Large intestine (tissue), 3 donors: ENCODE data around the gene C19orf25. TPM values are rescaled to one million over a fixed set of nuclear protein-coding genes. Genes with fewer than 3 reads are reported as not detected.

ENCODE experiments used
- DNase-seq, 2 donors: peaks; one replicate each; pipeline versions ENCODE4 v3.0.0 to v3.0.0-alpha.2; 2013
- H3K27ac ChIP-seq: one replicate; pipeline ENCODE4 v1.5.1; 2013; ENCODE audit warnings: low read length
- H3K27me3 ChIP-seq: 2 replicates; pipeline ENCODE4 v1.6.1; 2013; ENCODE audit warnings: low read length; ENCODE audit not compliant: control insufficient read depth, insufficient read depth
- H3K36me3 ChIP-seq: 2 replicates; pipeline ENCODE4 v1.6.1; 2013; ENCODE audit warnings: low read length; ENCODE audit not compliant: control insufficient read depth, insufficient read depth
- H3K4me1 ChIP-seq: one replicate; pipeline ENCODE4 v1.6.1; 2013; ENCODE audit warnings: low read length; ENCODE audit not compliant: control insufficient read depth, insufficient read depth
- H3K4me3 ChIP-seq: one replicate; pipeline ENCODE4 v1.5.1; 2013; ENCODE audit warnings: low read length
- H3K9me3 ChIP-seq: one replicate; pipeline ENCODE4 v1.6.1; 2013; ENCODE audit warnings: mild to moderate bottlenecking, low read depth, low read length, moderate library complexity; ENCODE audit not compliant: control insufficient read depth
- WGBS: methylation state at CpG from one replicate; pipeline ENCODE4 v1.1.5; 2013; ENCODE audit warnings: low lambda C conversion rate; ENCODE audit not compliant: insufficient coverage; 5-methylcytosine and 5-hydroxymethylcytosine counted together
- polyA plus RNA-seq: library from polyadenylated mRNA; unstranded; fragments of 120-200 nt; gene quantifications from one replicate; pipeline ENCODE4 v1.2.1, GENCODE V29; 2013

C19orf25 gene
- polyA plus RNA-seq, 1 donor: 29.8 TPM

GRCh38 chr19:1496714-1497577 lies 17.9 kb upstream of the C19orf25 start:
- peaks cover 34% of the 10 kb centered on the region for H3K9me3 ChIP-seq
- H3K36me3 ChIP-seq: peaks cover 11% of the 10 kb centered on the region
- DNase-seq: no peak
- H3K27me3 ChIP-seq: no peaks in the 10 kb centered on the region
- peaks cover 64% of the 10 kb centered on the region for H3K4me1 ChIP-seq
- H3K27ac ChIP-seq: peak overlapping the region; percentile 17
- H3K4me3 ChIP-seq: no peak overlapping the region
- no CpG with 5 or more reads among the region's 39 CpGs for WGBS

GRCh38 chr19:1495799-1496713 lies 17.0 kb upstream of the C19orf25 start:
- WGBS: no CpG with 5 or more reads among the region's 40 CpGs
- no peak for DNase-seq
- Histone ChIP-seq H3K27ac (no peak overlapping the region), H3K9me3 (peaks cover 34% of the 10 kb centered on the region), H3K27me3 (peaks cover 5% of the 10 kb centered on the region), H3K4me1 (peaks cover 56% of the 10 kb centered on the region), H3K36me3 (peaks cover 11% of the 10 kb centered on the region), H3K4me3 (no peak overlapping the region)

- Histone ChIP-seq H3K27me3 (peaks cover 5% of the 10 kb centered on the region), H3K4me1 (peaks cover 55% of the 10 kb centered on the region)
- DNase-seq: no peak
These were observed 16.2 kb upstream of the C19orf25 start for GRCh38 chr19:1495051-1495798.

GRCh38 chr19:1494115-1494815 lies 15.2 kb upstream of the C19orf25 start:
- peaks cover 5% of the 10 kb centered on the region for H3K27me3 ChIP-seq
- peaks cover 20% of the 10 kb centered on the region for H3K9me3 ChIP-seq
- peaks cover 11% of the 10 kb centered on the region for H3K36me3 ChIP-seq
- H3K4me3 ChIP-seq: no peak overlapping the region
- no peak for DNase-seq
- H3K27ac ChIP-seq: peak overlapping the region; percentile 83
- no CpG with 5 or more reads among the region's 15 CpGs for WGBS
- peaks cover 63% of the 10 kb centered on the region for H3K4me1 ChIP-seq

More at GRCh38 chr19:1495051-1495798, 16.2 kb upstream of the C19orf25 start:
- Histone ChIP-seq H3K4me3 (no peak overlapping the region), H3K27ac (peak overlapping the region; percentile 27), H3K36me3 (peaks cover 11% of the 10 kb centered on the region), H3K9me3 (peaks cover 29% of the 10 kb centered on the region)
- no CpG with 5 or more reads among the region's 37 CpGs for WGBS

- Histone ChIP-seq H3K4me1 (peaks cover 56% of the 10 kb centered on the region), H3K4me3 (peak overlapping the region; percentile 92), H3K27me3 (peaks cover 5% of the 10 kb centered on the region), H3K36me3 (peaks cover 7% of the 10 kb centered on the region), H3K9me3 (peaks cover 18% of the 10 kb centered on the region), H3K27ac (peak overlapping the region; percentile 83)
- peak in 1 of 2 donors; percentile 82 for DNase-seq
- no CpG with 5 or more reads among the region's 10 CpGs for WGBS
These were observed 13.5 kb upstream of the C19orf25 start for GRCh38 chr19:1492474-1493006.

GRCh38 chr19:1491849-1492170 lies 12.8 kb upstream of the C19orf25 start:
- H3K27me3 ChIP-seq: peaks cover 5% of the 10 kb centered on the region
- H3K36me3 ChIP-seq: peaks cover 4% of the 10 kb centered on the region
- H3K9me3 ChIP-seq: peaks cover 12% of the 10 kb centered on the region
- no CpG with 5 or more reads among the region's 12 CpGs for WGBS
- peak overlapping the region; percentile 83 for H3K27ac ChIP-seq
- peak overlapping the region; percentile 92 for H3K4me3 ChIP-seq
- DNase-seq: peak in 1 of 2 donors; percentile 43
- H3K4me1 ChIP-seq: peaks cover 49% of the 10 kb centered on the region

GRCh38 chr19:1491114-1491848 lies 12.3 kb upstream of the C19orf25 start, which contains the start of gene REEP6:
Gene REEP6, plus strand, starts transcription at chr19:1491181. Its CDS starts 89 bp downstream, at chr19:1491270.
- Histone ChIP-seq H3K36me3 (peaks cover 4% of the 10 kb centered on the region), H3K27me3 (peaks cover 5% of the 10 kb centered on the region), H3K9me3 (peaks cover 11% of the 10 kb centered on the region), H3K4me3 (peak within 1 kb of the TSS; percentile 92), H3K27ac (peak within 1 kb of the TSS; percentile 83), H3K4me1 (peaks cover 44% of the 10 kb centered on the region)
- WGBS: no CpG with 5 or more reads among the region's 73 CpGs
- DNase-seq: no peak

- WGBS: 0% methylated on average over 1 of the region's 74 CpGs
- H3K4me3 ChIP-seq: peak within 1 kb of the TSS; percentile 92
- peak; percentile 99 to 100 for DNase-seq
- H3K27me3 ChIP-seq: peaks cover 5% of the 10 kb centered on the region
- peaks cover 2% of the 10 kb centered on the region for H3K36me3 ChIP-seq
- H3K4me1 ChIP-seq: peaks cover 36% of the 10 kb centered on the region
- H3K9me3 ChIP-seq: peaks cover 7% of the 10 kb centered on the region
- peak within 1 kb of the TSS; percentile 83 for H3K27ac ChIP-seq
These were observed 11.5 kb upstream of the C19orf25 start, which contains the start of gene PCSK4 for GRCh38 chr19:1490311-1491113. Gene PCSK4, minus strand, starts transcription at chr19:1490350. Its CDS starts 4 bp downstream, at chr19:1490346.
